Hepatocyte (in vitro differentiated cells): Measurements from ENCODE around the gene ATP6V1B1.

Source experiments
- CTCF ChIP-seq: fragments of 200-600 bp; sonication (generic); IDR thresholded peaks from 2 replicates; pipeline ENCODE4 v1.5.1; 2016; ENCODE audit warnings: antibody characterized with exemption, mild to moderate bottlenecking; ENCODE audit not compliant: poor library complexity
- EZH2 ChIP-seq: fragments of 200-600 bp; sonication (generic); IDR thresholded peaks from 2 replicates; pipeline ENCODE4 v1.6.1; 2016; ENCODE audit warnings: antibody characterized with exemption, mild to moderate bottlenecking, borderline replicate concordance
- EZH2phosphoT487 ChIP-seq: fragments of 200-600 bp; sonication (generic); IDR thresholded peaks from one replicate; pipeline ENCODE4 v1.6.1; 2018; ENCODE audit warnings: antibody characterized with exemption, mild to moderate bottlenecking, low read depth, moderate library complexity; ENCODE audit not compliant: unreplicated experiment, severe bottlenecking

GRCh38 chr2:71000780-71001591, 65.3 kb downstream of the ATP6V1B1 start:
- TF ChIP-seq CTCF (peak; percentile 84), EZH2 (no peak), EZH2phosphoT487 (no peak)
